HG03280 (cell line): ENCODE results near the gene SST.

Experiments used
- ATAC-seq: cut with Tn5 transposase; IDR thresholded peaks from one replicate; pipeline ENCODE4 v1.9.1; 2021; ENCODE audit warnings: mild to moderate bottlenecking, moderate library complexity; ENCODE audit not compliant: unreplicated experiment

SST gene

DNA sequence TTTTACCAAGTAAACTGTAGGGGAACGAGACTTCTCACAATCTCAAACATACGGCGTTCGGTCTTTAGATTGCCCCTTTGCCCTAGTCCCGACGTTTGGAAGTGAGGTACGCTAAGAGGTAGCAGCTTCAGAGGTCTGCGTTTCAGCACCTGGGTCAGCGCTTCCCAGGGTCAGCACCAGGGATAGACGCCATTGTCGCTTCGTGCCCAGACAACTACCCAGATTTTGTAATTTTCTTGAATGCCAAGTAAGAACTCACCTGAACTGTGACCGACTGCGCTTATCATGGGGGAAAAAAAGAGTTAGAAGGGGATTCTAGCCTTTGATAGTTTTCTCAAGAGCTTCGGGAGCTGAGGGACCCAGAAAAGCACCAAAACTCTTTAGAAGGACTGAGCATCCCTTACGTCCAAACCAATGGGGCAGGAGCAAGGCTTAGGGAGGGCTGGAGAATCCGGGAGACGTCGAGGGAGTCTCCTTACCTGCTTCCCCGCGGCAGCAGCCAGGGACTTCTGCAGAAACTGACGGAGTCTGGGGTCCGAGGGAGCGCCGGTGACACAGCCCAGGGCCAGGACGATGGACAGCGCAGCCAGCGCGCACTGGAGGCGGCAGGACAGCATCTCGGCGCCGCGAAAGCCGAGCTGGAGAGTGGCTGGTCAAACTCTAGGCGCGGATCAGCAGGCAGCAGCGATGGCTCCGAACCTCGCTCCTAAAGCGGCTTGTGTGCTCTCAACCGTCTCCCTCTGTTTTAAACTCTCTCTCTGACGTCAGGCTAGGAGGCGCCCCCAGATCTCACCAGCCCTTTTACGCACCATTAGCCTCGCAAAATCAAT is at the start of gene SST:
SST (minus strand) TSS at position 720 of the 830 bp plus-strand sequence; CDS start at position 617, 103 bp downstream.
- no peak for ATAC-seq

DNA sequence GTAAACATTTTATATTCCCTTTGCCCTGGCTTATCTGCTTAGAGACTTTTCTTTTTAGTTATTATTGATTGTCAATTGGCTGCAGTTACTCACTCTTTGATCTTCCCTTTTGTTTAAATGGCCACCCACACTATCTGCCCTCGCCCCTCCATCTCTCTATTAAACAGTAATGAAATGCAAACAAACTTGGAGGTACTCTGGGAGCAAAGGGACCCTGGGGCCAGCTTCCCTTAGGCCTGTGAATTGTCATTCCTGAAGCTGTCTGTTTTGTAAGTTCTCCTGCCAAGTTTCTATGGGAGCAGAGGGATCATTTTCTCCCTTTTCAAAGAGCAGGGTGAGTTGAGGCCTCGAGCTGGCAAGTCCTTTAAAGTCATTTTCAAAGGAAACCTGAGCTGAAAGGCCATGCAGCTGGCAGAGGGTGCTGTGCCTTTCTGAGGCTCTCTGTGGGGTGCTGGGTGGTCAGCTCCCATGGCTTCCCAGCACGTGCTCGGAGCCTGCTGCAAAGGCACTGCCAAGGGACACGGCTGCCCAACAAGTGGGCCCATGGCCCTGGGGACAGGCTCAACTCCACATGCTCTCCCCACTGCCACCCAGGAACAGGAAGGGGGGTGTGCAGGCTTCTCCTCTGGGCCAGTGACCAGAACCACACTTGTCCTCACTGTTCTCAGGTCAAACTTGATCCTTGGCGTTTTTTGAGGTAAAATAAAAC is 49.6 kb upstream of the SST start:
- ATAC-seq, result no peak

DNA sequence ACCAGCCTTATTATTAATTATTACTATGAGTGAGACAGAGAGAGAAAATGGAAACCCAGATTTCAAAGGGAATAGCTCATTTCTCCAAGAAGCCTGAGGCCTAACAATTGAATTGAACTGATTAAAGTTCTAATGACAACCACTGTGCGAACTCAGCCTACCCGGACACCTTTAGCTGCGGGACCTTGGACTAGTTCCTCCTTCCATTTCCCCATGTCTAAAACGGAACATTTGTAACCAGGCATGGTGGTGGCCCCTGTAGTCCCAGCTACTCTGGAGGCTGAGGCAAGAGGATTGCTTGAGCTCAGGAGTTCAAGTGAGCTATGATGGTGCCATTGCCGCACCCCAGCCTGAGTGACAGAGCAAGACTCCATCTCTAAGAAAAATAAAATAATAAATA is 48.6 kb upstream of the SST start:
- no peak for ATAC-seq

DNA sequence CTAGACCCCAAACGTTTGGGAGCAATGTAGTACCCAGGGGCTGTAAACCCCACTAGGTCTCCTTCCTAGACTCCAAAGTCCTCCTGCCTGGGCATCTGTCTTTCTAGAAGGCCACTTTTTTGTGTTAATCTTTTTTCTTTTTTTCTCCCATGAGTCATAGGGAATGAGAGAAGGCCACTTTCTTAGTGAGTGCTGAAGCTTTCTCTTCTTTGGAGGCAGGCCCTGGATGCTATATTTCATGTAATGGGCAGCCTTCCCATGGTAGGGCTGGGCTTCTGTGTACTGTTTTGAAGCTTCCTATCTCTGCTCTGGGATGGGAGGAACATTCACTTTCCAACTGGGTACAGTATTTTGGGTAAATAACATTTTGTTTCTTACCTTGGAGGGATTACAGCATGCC is 47.4 kb upstream of the SST start:
- no peak for ATAC-seq

DNA sequence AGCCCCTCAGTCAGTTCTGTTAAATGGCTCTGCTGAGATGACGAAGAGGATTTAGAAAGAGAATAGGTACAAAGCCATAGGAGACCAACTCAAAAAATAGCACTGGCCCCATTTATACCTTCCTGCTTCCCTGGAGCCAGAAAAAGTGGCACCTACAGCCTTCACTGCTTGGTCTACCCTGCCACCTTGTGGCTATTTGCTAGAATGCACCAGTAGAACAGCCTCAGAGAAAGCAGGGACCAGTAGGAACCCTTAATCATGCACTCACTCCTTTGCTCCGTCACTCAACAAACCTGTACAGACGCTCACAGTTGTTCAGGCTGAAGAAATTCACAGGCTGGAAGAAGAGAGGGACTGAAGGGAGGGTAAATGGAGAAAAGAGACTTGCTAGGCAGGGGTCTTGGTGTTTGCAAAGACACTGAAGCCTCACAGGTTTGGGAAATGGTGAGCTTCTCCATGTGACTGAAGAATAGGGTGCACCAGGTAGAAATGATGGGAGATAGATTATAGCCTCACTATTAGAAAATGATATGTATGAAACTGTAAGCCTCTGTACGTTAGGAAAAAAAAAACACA is 44.3 kb upstream of the SST start:
- peak; percentile 85 for ATAC-seq

DNA sequence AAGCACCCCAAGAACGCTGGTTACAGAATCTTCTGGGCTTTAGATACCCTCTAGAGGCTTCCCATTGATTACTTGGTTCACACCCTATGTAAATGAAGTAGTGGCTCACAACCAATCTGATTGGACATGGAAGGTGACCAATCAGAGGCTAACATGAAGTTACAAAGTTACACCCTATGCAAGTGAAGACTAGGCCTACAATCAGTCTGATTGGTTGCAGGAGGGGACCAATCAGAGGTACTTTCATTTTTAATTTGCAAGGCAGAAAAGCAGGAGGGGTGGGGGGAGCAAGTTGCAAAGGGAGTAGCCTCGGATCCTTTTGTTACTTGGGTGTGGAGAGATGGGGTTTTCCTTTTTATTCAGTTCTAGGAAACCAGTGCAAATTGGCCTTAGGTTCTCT is 43.3 kb upstream of the SST start:
- ATAC-seq, result no peak

DNA sequence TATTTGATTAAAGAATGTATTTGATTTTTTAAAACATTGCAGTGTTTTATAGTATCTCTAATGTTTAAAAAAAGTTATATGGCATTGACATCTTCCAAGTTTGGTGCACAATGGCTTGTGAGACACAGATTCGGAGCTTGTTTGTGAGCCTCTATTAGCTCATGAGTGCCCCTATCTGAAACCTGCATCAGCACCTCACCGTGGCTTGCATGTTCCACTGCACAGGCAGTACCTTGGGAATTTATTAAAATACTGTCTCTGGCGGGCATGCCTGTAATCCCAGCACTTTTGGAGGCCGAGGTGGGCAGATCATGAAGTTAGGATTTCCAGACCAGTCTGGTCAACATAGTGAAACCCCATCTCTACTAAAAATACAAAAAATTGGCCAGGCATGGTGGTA is 39.0 kb upstream of the SST start:
- no peak for ATAC-seq

DNA sequence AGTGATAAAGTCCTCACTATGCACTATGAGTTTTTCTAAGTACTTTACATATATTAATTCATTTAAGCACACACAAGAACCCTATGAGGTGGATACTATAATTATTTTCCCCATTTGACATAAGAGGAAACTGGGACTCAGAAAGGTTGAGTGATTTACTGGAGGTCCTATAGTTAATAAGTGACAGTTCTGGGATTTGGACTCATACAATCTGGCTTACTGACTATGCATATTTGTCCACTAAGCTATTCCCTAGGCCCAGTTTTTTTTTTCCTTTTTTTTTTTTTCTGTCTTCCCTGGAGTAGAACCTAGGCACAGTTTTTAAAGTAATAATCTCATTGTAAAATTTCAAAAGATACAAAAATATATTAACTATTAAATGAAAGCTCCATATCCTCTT is 38.5 kb upstream of the SST start:
- no peak for ATAC-seq

DNA sequence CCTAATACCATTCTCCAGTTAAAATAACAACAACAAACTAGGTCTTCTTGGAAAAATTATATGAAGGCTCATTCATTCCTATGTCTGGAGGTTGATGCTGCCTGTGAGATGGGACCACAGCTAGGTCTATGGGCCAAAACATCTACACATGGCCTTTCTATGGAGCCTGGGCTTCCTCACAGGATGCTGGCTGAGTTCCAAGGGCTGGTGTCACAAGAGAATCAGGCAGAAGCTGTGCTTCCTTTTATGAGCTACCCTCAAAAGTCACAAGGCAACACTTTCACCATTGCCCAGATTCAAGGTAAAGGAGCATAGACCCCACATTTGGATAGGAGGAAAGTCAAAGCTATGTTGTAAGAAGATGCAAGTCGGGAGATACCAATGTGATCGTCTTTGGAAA is 36.8 kb upstream of the SST start:
- no peak for ATAC-seq

DNA sequence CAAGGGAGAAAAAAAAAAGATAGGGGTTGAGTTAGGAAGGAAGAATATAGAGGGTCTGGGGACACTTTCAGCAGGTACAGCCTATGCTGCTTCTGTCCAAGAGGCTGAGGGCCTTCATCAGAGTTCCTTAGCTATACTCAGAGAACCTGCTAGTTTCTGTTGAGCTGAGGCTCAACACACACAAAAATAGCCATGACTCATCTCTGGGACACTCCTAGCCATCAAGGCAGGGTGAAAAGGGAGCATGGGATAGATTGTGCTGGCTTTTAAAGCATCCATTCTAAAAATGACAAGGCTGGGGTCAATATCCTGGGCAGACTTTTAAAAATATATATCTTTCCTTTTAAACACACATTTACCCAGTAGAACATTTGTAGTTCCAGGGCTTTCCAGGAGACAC is 35.0 kb upstream of the SST start:
- ATAC-seq, result no peak

DNA sequence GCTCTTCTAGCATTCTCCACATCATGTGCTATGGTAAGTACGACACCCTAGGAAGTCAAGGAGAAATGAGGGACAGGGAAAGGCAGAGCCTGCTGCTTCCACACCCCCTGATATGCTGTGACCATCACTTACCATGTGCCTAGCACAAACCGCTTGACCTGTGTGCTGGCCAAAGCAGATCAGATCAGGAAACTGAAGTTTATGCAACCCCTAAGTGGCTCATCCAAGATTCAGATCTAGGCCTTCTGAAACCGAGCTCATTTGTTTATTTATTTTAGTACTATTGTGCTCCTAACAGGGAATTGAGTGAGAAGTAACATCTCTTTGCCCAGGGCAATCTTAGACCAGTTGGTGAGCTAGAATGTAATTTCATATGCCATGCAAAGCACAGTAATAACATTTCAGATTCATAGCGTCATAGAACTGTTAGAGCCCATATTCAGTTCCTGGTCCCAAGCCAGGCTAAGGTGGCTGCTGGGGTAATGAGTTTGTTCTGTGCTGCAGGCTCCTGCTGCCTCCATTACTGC is 32.4 kb upstream of the SST start, which contains the start of gene RTP2:
RTP2 (minus strand) TSS at position 51 of the 527 bp plus-strand sequence. CDS start 429 bp downstream, outside the sequence.
- no peak for ATAC-seq

DNA sequence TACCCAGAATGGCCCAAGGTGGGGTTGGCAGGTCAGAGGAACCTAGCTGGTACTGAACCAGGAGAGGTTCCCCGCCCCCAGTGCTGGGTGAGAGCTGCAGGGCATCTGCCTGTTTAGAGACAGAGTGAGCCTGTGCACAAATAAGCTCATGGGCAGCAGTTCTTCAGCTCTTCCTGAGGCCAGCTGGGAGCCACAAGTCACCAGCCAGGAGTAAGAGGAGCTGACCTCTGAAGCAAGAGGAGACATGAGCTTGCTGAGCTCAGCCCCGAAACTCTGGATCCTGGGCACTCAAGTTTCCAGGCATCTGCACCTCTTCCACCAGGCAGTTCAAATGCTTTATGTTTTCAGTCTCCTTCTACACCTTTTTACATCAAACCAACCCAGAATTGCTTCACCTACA is 30.1 kb upstream of the SST start:
- ATAC-seq, result no peak

DNA sequence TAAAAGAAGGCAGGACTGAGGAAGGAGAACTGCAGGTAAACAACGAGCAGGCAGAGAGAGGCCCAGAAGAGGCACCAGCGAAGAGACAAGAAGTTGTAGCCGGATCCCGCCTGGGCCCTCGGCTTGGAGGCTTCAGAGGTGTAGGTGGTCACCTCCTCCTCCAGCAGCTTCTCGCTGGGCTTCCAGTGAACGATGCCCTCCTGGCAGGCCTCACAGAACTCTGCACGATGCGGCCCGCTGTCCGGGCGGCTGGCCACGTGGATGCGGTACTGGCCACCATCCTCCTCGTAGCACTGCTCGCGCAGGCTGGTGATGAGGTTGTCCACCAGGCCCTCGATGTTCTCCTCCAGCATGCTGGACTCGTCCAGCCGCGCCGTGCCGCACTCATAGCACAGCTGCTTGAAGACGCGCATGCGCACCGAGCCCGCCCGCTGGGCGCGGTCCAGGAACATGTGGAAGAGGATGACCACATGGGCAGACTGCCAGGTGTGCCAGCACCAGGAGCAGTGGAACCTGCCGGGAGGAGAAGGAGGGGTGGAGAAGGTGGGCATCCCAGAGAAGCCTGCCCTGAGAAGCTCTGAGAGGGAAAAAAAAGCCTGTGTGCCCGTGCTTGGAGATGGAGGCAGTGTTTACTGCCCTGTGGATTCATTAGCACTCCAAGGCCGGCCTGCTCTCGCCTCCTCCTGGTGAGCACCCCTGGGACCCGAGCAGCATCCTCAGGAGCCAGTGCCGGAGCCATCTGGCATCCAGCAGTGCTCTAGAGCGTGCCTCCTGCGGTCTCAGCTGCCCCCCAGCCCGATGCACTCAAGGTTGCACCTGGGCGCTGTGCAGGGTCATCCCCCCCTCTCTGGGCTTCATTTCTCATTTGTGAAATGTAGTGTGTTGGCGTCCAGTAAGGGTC is 28.6 kb upstream of the SST start:
- ATAC-seq, result no peak

DNA sequence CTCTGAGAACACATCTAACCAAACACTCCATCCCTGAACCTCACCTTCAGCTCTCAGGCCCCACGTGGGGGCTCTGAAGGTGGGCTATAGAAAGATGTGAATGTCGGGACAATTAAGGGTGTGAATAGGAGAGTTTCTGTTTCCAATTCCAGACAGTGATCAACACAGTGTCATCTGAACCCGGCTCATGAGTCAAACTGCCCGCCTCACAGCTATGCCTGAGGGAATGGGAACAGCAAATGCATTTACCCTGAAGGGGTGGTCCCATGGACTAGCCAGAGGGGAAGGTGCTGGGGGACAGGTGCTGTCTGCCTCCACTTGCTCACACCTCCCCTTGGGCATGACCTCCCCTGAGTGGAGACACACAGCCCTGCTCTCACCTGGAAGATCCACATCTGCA is 25.8 kb upstream of the SST start:
- ATAC-seq, result no peak

DNA sequence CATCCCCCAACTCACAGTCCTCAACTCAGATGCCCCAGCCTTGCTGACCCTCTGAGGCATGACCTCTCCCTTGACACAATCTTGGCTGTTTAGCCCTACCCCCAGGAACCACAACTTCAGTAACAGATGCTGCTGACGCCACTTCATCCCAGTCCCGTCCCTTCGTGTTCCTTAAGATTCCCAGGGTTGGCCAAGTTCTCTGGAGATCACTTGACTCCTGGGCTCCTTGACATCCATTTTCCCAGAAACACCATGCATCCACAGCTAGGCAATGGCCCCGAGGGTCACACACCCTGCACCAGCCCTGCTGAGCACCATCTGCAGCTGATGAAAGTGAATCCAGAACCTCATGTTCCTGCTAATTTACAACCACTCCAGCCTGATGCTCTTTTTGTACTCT is 25.3 kb upstream of the SST start:
- ATAC-seq, result no peak

DNA sequence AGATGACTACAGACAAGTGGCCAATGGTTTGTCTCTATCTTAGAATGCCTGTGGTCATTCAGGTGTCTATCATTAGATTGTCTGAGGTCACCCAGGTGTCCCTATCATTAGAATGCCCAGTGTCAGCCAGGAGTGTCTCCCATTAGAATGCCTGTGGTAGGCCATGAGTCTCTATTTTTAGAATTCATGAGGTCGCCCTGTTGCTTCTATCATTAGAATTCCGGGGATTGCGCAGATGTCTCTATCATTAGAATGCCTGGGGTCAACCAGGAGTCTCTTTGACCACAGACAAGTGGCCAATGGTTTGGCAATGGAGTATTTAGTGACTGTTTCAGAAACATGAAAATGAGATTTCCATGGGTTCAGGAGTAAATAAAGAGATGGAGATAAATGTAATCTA is 24.6 kb upstream of the SST start:
- no peak for ATAC-seq

DNA sequence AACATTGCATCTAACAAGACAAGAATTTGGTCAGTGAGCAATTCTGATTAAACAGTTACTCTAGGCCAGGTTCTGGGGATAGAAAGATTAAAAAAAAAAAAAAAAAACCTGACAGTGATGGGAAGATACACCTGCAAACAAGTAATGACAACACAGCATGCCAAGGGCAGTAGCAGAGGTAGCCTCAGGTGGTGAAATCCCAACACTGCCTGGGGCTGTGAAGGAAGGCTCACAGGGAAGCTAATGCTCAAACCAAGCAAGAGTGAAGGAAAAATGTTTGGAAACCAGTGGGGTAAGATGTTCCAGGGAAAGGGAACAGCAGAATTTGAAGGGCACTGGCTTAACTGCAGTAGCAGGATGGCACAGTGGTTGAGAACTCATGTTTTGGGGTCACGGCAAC is 23.2 kb upstream of the SST start:
- no peak for ATAC-seq

DNA sequence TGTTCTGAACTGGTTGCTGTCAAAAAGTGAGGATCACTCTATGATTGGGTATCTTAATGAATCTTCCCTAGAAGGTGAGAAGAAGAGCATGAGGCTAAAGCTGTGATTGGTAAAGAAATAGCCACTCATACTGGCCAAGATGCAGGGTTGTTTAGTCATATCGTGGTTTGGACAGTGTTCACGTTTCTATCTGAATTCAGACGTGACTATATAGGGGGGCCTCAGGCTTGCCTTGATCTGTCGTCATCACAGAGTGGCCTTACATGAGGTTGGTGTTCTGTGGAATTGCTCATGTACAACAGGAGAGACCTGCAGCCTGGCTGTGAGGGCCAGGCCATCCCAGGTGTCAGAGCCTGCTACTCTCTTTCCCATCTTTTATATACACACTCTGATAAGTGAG is 19.8 kb upstream of the SST start:
- no peak for ATAC-seq

DNA sequence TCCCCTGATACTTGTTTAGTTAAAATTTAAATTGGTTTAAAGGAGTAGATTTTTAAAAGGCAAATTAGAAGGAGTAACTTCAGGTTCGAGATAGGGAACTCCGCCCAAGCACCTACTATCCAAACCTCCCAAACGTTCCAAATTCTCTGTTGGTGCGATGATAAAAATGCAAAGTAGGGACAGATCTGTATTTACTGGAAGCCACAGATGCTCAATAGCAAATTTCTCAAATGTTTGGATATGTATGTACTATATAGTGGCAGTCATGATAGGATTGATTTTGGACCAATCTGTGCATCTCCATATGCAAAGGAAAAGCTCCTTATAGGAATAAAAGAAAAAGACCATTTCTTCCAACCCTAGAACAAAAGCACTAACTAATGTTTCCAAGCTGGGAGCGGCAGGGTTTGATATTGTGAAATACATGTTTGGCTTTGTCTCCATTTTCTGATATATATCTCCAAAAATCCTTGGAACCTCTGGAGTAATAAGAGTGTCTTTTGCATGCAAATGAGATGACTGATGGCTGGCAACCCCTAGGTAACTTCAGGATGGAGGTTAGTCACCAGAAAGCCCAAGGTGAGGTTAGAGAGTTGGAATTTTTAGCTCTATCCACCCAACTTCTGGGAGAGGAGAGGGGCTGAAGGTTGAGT is 16.6 kb upstream of the SST start:
- ATAC-seq, result no peak

DNA sequence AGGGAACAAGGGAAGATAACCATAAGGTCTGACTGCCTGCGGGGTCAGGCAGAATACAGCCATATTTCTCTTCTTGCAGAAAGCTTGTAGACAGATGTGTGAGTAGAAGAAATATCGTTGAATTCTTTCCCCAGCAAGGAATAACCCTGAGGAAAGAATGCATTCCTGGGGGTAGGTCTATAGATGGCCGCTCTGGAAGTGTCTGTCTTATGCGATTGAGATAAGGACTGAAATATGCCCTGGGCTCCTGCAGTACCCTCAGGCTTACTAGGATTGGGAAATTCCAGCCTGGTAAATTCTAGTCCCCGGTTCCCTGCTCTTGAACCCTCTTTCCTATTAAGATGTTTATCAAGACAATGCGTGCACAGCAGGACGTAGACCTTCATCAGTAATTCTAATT is 15.8 kb upstream of the SST start:
- no peak for ATAC-seq
